Measurements from ENCODE around the gene TMEM184A. TPM values are rescaled to one million over a fixed set of nuclear protein-coding genes. Genes with fewer than 3 reads are reported as not detected.

TMEM184A gene
- total and polyA plus RNA-seq, 2 of the 13 experiments (the other 11 are each of a cell fraction or from before 2014, with no cell fraction given), result 9.5 to 20.4 TPM

- no peak for TF ChIP-seq TFAP4 (IDR thresholded peaks at IDR 0.05; ENCODE audit: borderline replicate concordance, low read depth)
These were observed 29.7 kb downstream of the TMEM184A start (continued) for GRCh38 chr7:1526271-1526754.

GRCh38 chr7:1525409-1525808 is 30.6 kb downstream of the TMEM184A start:
- BruUV-seq (replicated peaks), result no TSS peak
- H3K9me3 ChIP-seq (ENCODE audit: low read length), result no peaks in the 10 kb centered on the region
- FAIRE-seq, result no peak
- DNase-seq (ENCODE audit: low spot score), result no peak
- H3K4me2 ChIP-seq (ENCODE audit: low read depth, low read length), result no peak overlapping the region
- H3K36me3 ChIP-seq (replicated peaks in 1 of 2; ENCODE audit: control insufficient read depth in 1 of 2, insufficient read depth in 2 of 2, low read length in 2 of 2), result no peaks in the 10 kb centered on the region
- no peak for ATAC-seq
- intact Hi-C loops (cut with micrococcal nuclease; ENCODE audit: unreplicated experiment) (no loop called here), in situ Hi-C loops (cut with HindIII; ENCODE audit: extremely low pct_ligation_motif_present, low pct_unique_long_range_greater_than_20kb) (no loop called here)
- ChIA-PET POLR2A (no interaction called here), CTCF (ENCODE audit: low intra/inter-chr PET ratio, low total read pairs) (no interaction called here)
- peaks cover 0 to 28% of the 10 kb centered on the region in 2 experiments; a peak in 4 of 5 replicates for H3K27me3 ChIP-seq (ENCODE audit: control insufficient read depth in 1 of 2, insufficient read depth in 2 of 2, low read length in 2 of 2)
- H2AFZ ChIP-seq (ENCODE audit: low read length), result no peak overlapping the region
- no peak overlapping the region for H3K4me3 ChIP-seq (replicated peaks in 1 of 3; ENCODE audit: insufficient read depth in 1 of 3, low read depth in 2 of 3, low read length in 3 of 3)
- H4K20me1 ChIP-seq (ENCODE audit: insufficient read depth, low read length), result no peaks in the 10 kb centered on the region
- H3K27ac ChIP-seq (ENCODE audit: extremely low read length, insufficient read depth, low read length), result no peak overlapping the region
- H3K79me2 ChIP-seq (ENCODE audit: insufficient read depth, low read length), result no peaks in the 10 kb centered on the region
- no peak overlapping the region for H3K9ac ChIP-seq (ENCODE audit: insufficient read depth, low read depth, low read length)
- peaks cover 47% of the 10 kb centered on the region for H3K4me1 ChIP-seq (ENCODE audit: insufficient read depth, low read length)
- WGBS (ENCODE audit: low lambda C conversion rate), result 37% methylated on average over 6 of the region's 6 CpGs
- 0 out of 2 replicates have a peak, but pooled peaks have one; percentile 23 for TF ChIP-seq ZMYM3 (CRISPR knock-in tag; IDR thresholded peaks at IDR 0.05)
- TF ChIP-seq SOX5 (CRISPR knock-in tag; IDR thresholded peaks at IDR 0.05; ENCODE audit: borderline replicate concordance), result no peak
- no peak for TF ChIP-seq IRF1 (CRISPR knock-in tag; IDR thresholded peaks at IDR 0.05; ENCODE audit: low read depth)

GRCh38 chr7:1523844-1524243 is 32.2 kb downstream of the TMEM184A start:
- BruUV-seq (replicated peaks), result no TSS peak
- FAIRE-seq (no peak), DNase-seq (ENCODE audit: low spot score) (no peak), ATAC-seq (peak; percentile 25)
- ChIA-PET CTCF (ENCODE audit: low intra/inter-chr PET ratio, low total read pairs) (no interaction called here), POLR2A (interaction anchor here (1.0 kb wide), 1 partner anchor 13 kb away, joined by 3 read pairs; no protein-coding TSS in a partner anchor)
- WGBS (ENCODE audit: low lambda C conversion rate), result 5% methylated on average over 3 of the region's 17 CpGs
- Histone ChIP-seq H4K20me1 (ENCODE audit: insufficient read depth, low read length) (no peaks in the 10 kb centered on the region), H3K4me1 (ENCODE audit: insufficient read depth, low read length) (peaks cover 45% of the 10 kb centered on the region), H3K9ac (ENCODE audit: insufficient read depth, low read depth, low read length) (peak overlapping the region; percentile 27; the same call in 1 of the 2 replicates), H3K4me2 (ENCODE audit: low read depth, low read length) (peak overlapping the region; percentile 74), H3K27ac (ENCODE audit: extremely low read length, insufficient read depth, low read length) (no peak overlapping the region), H3K79me2 (ENCODE audit: insufficient read depth, low read length) (no peaks in the 10 kb centered on the region), H3K27me3 (ENCODE audit: control insufficient read depth in 1 of 2, insufficient read depth in 2 of 2, low read length in 2 of 2) (peaks cover 0 to 28% of the 10 kb centered on the region in 2 experiments; a peak in 4 of 5 replicates), H3K36me3 (replicated peaks in 1 of 2; ENCODE audit: control insufficient read depth in 1 of 2, insufficient read depth in 2 of 2, low read length in 2 of 2) (no peaks in the 10 kb centered on the region), H3K4me3 (replicated peaks in 1 of 3; ENCODE audit: insufficient read depth in 1 of 3, low read depth in 2 of 3, low read length in 3 of 3) (peak overlapping the region in 1 of 3 experiments; percentile 65; a peak in 3 of 6 replicates), H2AFZ (ENCODE audit: low read length) (peak overlapping the region; percentile 60), H3K9me3 (ENCODE audit: low read length) (no peaks in the 10 kb centered on the region)
- in situ Hi-C loops (cut with HindIII; ENCODE audit: extremely low pct_ligation_motif_present, low pct_unique_long_range_greater_than_20kb) (no loop called here), intact Hi-C loops (cut with micrococcal nuclease; ENCODE audit: unreplicated experiment) (loop anchor here (5.0 kb wide), 1 partner anchor 33 kb away; the partner anchor contains the start of gene TMEM184A)
- no peak for TF ChIP-seq ZNF546 (CRISPR knock-in tag; conservative IDR thresholded peaks at IDR 0.05)
- TF ChIP-seq FOXJ3 (CRISPR knock-in tag; IDR thresholded peaks at IDR 0.05; ENCODE audit: borderline replicate concordance), result no peak
- TF ChIP-seq ZBTB44 (CRISPR knock-in tag; IDR thresholded peaks at IDR 0.05), result no peak
- no peak for TF ChIP-seq HNF1B (CRISPR knock-in tag; IDR thresholded peaks at IDR 0.05)
- no peak for TF ChIP-seq RCOR2 (CRISPR knock-in tag; IDR thresholded peaks at IDR 0.05)

All from HepG2 (cell line).